Measurements from ENCODE around the gene IGFBP6.

The IGFBP6 gene

GRCh38 chr12:53077030-53077429, 20.4 kb upstream of the IGFBP6 start:
- Mint-ChIP-seq H3K27me3 (ENCODE audit: low read depth, poor library complexity) (peaks cover 22% of the 10 kb centered on the region), H3K4me1 (peaks cover 49% of the 10 kb centered on the region), H3K4me3 (no peak overlapping the region), H3K36me3 (ENCODE audit: low read depth) (peaks cover 27% of the 10 kb centered on the region), H3K27ac (no peak overlapping the region), H3K9me3 (no peaks in the 10 kb centered on the region)
- DNase-seq, result no peak
- TF ChIP-seq, protein P1, sequence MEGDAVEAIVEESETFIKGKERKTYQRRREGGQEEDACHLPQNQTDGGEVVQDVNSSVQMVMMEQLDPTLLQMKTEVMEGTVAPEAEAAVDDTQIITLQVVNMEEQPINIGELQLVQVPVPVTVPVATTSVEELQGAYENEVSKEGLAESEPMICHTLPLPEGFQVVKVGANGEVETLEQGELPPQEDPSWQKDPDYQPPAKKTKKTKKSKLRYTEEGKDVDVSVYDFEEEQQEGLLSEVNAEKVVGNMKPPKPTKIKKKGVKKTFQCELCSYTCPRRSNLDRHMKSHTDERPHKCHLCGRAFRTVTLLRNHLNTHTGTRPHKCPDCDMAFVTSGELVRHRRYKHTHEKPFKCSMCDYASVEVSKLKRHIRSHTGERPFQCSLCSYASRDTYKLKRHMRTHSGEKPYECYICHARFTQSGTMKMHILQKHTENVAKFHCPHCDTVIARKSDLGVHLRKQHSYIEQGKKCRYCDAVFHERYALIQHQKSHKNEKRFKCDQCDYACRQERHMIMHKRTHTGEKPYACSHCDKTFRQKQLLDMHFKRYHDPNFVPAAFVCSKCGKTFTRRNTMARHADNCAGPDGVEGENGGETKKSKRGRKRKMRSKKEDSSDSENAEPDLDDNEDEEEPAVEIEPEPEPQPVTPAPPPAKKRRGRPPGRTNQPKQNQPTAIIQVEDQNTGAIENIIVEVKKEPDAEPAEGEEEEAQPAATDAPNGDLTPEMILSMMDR (IDR thresholded peaks at IDR 0.05), result no peak

- Mint-ChIP-seq H3K27ac (no peak overlapping the region), H3K4me3 (peak overlapping the region; percentile 92), H3K9me3 (peaks cover 5% of the 10 kb centered on the region), H3K4me1 (peaks cover 37% of the 10 kb centered on the region), H3K36me3 (ENCODE audit: low read depth) (peaks cover 27% of the 10 kb centered on the region), H3K27me3 (ENCODE audit: low read depth, poor library complexity) (peaks cover 24% of the 10 kb centered on the region)
- TF ChIP-seq, protein P1 (IDR thresholded peaks at IDR 0.05), result no peak
- no peak for DNase-seq
Observed at GRCh38 chr12:53078425-53079225, 18.8 kb upstream of the IGFBP6 start.

- Mint-ChIP-seq H3K36me3 (ENCODE audit: low read depth) (peaks cover 21% of the 10 kb centered on the region), H3K27me3 (ENCODE audit: low read depth, poor library complexity) (peaks cover 33% of the 10 kb centered on the region), H3K9me3 (peaks cover 8% of the 10 kb centered on the region), H3K4me1 (peaks cover 31% of the 10 kb centered on the region), H3K27ac (peak within 1 kb of the TSS; percentile 95), H3K4me3 (peak within 1 kb of the TSS; percentile 92)
- DNase-seq, result peak; percentile 98
- TF ChIP-seq, protein P1 (IDR thresholded peaks at IDR 0.05), result no peak
Observed at GRCh38 chr12:53079226-53080117, 18.0 kb upstream of the IGFBP6 start, which contains the start of gene SPRYD3. Gene SPRYD3 (minus strand): TSS chr12:53079390. CDS start chr12:53079333, 57 bp downstream.

DNA sequence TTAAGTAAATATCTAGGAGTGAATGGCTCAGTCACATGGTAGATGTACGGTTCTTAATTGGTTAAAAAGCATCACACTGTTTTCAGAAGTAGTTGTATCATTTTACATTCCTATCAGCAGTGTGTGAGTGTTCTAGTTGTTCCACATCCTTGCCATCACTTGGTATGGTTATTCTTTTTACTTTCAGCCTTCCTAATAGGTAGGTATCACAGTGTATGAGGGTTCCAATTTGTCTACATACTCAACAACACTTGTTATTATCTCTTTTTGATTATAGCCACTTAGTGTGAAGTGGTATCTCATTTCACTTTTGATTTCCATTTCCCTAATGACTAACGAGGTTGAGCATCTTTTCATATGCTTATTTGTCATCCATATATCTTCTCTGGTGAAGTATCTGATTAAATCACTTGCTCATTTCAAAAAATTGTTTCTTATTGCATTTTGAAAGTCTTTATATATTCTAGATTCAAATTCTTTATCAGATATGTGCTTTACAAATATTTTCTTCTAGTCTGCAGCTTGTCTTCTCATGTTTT, 14.8 kb upstream of the IGFBP6 start:
- H3K27me3 Mint-ChIP-seq (ENCODE audit: low read depth, poor library complexity), result peaks cover 34% of the 10 kb centered on the region
- TF ChIP-seq, protein P1 (IDR thresholded peaks at IDR 0.05), result no peak

GRCh38 chr12:53086361-53086760, 11.1 kb upstream of the IGFBP6 start:
- H3K4me3 Mint-ChIP-seq, result no peak overlapping the region
- no peaks in the 10 kb centered on the region for H3K4me1 Mint-ChIP-seq
- no peak overlapping the region for H3K27ac Mint-ChIP-seq
- no peak for DNase-seq
- peaks cover 16% of the 10 kb centered on the region for H3K9me3 Mint-ChIP-seq
- TF ChIP-seq, protein P1 (IDR thresholded peaks at IDR 0.05), result no peak
- peaks cover 46% of the 10 kb centered on the region for H3K27me3 Mint-ChIP-seq (ENCODE audit: low read depth, poor library complexity)
- no peaks in the 10 kb centered on the region for H3K36me3 Mint-ChIP-seq (ENCODE audit: low read depth)

More for the DNA sequence above, 14.8 kb upstream of the IGFBP6 start:
- Mint-ChIP-seq H3K9me3 (peaks cover 16% of the 10 kb centered on the region), H3K36me3 (ENCODE audit: low read depth) (no peaks in the 10 kb centered on the region), H3K4me1 (peaks cover 19% of the 10 kb centered on the region), H3K27ac (no peak overlapping the region), H3K4me3 (no peak overlapping the region)
- no peak for DNase-seq
